Bronchial epithelial cell (primary cell): Measurements from ENCODE around the gene CCDC13. TPM values are rescaled to one million over a fixed set of nuclear protein-coding genes. Genes with fewer than 3 reads are reported as not detected.

Experiments used
- DNase-seq: peaks from one replicate; pipeline ENCODE4 v3.0.0-alpha.2; 2010; ENCODE audit warnings: low read depth
- FAIRE-seq: peaks from 2 replicates; lab custom pipeline; 2011; peaks lifted over from hg19 to GRCh38; lab: Jason Lieb, UNC
- H3K27me3 ChIP-seq: 2 replicates; pipeline ENCODE4 v1.5.1; 2011; ENCODE audit warnings: low read length; ENCODE audit not compliant: control insufficient read depth, insufficient read depth
- H3K36me3 ChIP-seq: 2 replicates; pipeline ENCODE4 v1.5.1; 2011; ENCODE audit warnings: low read length; ENCODE audit not compliant: control insufficient read depth, insufficient read depth
- H3K4me3 ChIP-seq: 2 replicates; pipeline ENCODE4 v1.5.1; 2011; ENCODE audit warnings: mild to moderate bottlenecking, low read depth, low read length, control low read depth
- CTCF ChIP-seq: IDR thresholded peaks from 2 replicates; pipeline ENCODE4 v1.5.1; 2011; ENCODE audit warnings: mild to moderate bottlenecking, moderate library complexity, low read length, control low read depth, inconsistent platforms; ENCODE audit not compliant: insufficient read depth, severe bottlenecking
- total RNA-seq: library from RNA; depleted of rRNA; stranded (reverse); fragments of >200 nt; gene quantifications from 2 replicates; pipeline ENCODE4 v1.2.1, GENCODE V29; 2014

CCDC13 gene
- total RNA-seq, 1 donor from 2014 or later: 1.6 TPM

GRCh38 chr3:42780398-42780797 is 7.3 kb upstream of the CCDC13 start:
- DNase-seq (no peak), FAIRE-seq (no peak)
- TF ChIP-seq CTCF: no peak
- no peak overlapping the region for H3K4me3 ChIP-seq
- H3K36me3 ChIP-seq: no peaks in the 10 kb centered on the region
- no peaks in the 10 kb centered on the region for H3K27me3 ChIP-seq

- DNase-seq (no peak), FAIRE-seq (no peak)
- H3K36me3 ChIP-seq: no peaks in the 10 kb centered on the region
- H3K27me3 ChIP-seq: no peaks in the 10 kb centered on the region
- no peak overlapping the region for H3K4me3 ChIP-seq
- no peak for TF ChIP-seq CTCF
Observed at GRCh38 chr3:42778644-42779043, 5.6 kb upstream of the CCDC13 start.

GRCh38 chr3:42773409-42773751 is 327 bp upstream of the CCDC13 start:
- no peaks in the 10 kb centered on the region for H3K36me3 ChIP-seq
- no peak for DNase-seq
- no peaks in the 10 kb centered on the region for H3K27me3 ChIP-seq
- peak overlapping the region; percentile 36 for H3K4me3 ChIP-seq
- TF ChIP-seq CTCF: no peak
- FAIRE-seq: no peak

- Histone ChIP-seq H3K4me3 (no peak overlapping the region), H3K36me3 (no peaks in the 10 kb centered on the region), H3K27me3 (no peaks in the 10 kb centered on the region)
- no peak for TF ChIP-seq CTCF
- DNase-seq (peak; percentile 46), FAIRE-seq (no peak)
Observed at GRCh38 chr3:42771271-42771670, 1.8 kb downstream of the CCDC13 start.

GRCh38 chr3:42769477-42770131 is 3.4 kb downstream of the CCDC13 start:
- H3K4me3 ChIP-seq: no peak overlapping the region
- no peaks in the 10 kb centered on the region for H3K36me3 ChIP-seq
- H3K27me3 ChIP-seq: no peaks in the 10 kb centered on the region
- DNase-seq: no peak
- FAIRE-seq: no peak
- TF ChIP-seq CTCF: no peak
